ENCODE results near the gene CRYBG2.
"Not testable (repeated sequence)": the region's sequence is repeated elsewhere in the genome, so short reads cannot be mapped to it uniquely, and the experiment has no call there.

Gene CRYBG2

DNA sequence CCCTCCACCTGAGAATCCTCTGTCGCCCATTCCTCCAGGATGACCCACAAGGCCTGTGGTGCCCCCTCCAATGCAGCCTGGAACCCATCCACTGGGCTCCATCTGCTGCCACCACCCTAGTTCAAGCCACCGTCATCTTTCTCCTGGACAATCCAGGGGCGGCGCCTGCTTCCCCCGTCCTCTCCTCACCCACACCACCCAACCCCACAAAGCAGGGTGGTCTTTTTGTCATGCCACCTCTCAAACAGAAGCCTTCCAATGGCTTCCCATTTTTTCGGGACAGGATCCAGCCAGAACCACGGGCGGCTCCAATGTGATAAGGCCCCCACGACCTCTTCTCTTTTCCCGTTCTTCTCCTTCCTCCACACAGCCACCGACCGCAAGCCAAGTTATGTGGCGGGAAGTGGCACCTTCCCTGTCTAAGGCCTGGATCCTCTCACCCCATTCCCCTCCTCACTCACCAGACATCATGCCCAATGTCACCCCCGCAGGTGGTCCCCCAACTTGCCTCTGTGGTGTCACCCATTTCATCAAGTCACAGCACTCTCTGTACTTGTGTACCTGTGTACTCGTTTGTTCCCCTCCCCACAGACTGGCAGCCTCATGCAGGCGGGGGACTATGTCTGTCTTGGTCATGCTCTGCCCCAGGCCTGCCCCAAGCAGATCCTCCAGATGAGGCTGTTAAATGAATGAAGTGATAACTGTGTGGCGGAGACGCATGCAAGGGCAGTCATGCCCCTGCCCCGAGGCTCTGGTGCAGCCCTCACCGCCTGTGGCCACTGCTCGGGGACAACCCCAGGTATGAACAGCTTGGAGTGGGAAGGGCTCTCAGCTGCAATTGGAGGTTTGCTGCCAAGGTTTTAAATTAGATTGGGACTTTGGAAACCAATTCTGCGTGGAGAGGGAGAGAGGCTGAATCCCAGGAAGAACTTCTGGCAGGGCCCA is 58.5 kb downstream of the CRYBG2 start:
- DNase-seq (ENCODE audit: low read depth) = no peak
- TF ChIP-seq, protein P1, sequence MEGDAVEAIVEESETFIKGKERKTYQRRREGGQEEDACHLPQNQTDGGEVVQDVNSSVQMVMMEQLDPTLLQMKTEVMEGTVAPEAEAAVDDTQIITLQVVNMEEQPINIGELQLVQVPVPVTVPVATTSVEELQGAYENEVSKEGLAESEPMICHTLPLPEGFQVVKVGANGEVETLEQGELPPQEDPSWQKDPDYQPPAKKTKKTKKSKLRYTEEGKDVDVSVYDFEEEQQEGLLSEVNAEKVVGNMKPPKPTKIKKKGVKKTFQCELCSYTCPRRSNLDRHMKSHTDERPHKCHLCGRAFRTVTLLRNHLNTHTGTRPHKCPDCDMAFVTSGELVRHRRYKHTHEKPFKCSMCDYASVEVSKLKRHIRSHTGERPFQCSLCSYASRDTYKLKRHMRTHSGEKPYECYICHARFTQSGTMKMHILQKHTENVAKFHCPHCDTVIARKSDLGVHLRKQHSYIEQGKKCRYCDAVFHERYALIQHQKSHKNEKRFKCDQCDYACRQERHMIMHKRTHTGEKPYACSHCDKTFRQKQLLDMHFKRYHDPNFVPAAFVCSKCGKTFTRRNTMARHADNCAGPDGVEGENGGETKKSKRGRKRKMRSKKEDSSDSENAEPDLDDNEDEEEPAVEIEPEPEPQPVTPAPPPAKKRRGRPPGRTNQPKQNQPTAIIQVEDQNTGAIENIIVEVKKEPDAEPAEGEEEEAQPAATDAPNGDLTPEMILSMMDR (IDR thresholded peaks at IDR 0.05; ENCODE audit: control insufficient read depth, insufficient read depth, low read depth, low read length, missing control alignments) = no peak
- H3K4me3 ChIP-seq (ENCODE audit: control insufficient read depth, low read depth, low read length) = no peak overlapping the region

DNA sequence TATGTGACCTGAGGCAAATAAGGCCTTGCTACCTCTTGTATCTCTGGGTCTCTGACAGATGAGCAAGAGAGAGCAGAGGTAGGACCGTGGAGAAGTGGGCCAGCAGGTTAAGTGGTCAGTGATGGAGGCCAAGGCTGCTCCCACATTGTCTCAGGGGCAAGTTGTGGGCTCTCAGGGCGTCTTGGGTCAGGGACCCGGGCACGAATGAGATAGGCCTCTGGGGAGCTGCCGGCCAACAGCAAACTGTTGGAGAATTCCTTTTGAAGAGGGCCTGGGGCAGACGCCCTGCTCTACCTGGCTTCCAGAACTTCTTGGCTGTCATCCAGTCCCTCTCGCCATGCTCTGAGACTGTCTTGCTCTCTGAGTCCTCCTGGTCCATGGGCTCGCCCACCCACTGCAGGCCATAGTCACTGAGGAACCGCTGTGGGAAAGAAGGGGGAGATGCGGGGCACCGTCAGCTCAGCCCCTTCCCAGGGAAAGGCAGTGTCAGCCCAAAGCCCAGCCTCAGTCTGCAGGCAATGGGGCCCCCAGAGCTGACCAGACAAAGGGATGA is 59.9 kb downstream of the CRYBG2 start:
- TF ChIP-seq, protein P1 (IDR thresholded peaks at IDR 0.05; ENCODE audit: control insufficient read depth, insufficient read depth, low read depth, low read length, missing control alignments) = no peak
- no peak overlapping the region for H3K4me3 ChIP-seq (ENCODE audit: control insufficient read depth, low read depth, low read length)
- DNase-seq (ENCODE audit: low read depth) = no peak

DNA sequence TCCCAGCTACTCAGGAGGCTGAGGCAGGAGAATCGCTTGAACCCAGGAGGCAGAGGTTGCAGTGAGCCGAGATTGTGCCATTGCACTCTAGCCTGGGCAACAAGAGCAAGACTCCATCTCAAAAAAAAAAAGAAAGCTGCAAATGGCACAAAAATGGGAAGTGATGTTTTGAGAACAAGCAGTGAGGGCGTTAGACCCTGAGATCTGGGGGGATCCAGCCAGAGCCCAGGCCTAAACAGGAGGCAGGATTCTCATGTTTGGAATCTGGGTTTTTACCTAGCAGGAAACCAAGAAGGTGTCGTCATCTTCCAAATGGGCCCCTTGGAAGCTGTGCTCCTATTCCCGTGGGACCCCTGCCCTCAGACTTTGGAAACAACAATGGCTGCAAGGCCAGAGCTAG is 61.2 kb downstream of the CRYBG2 start:
- not testable (repeated sequence) for H3K4me3 ChIP-seq (ENCODE audit: control insufficient read depth, low read depth, low read length); DNase-seq (ENCODE audit: low read depth)

DNA sequence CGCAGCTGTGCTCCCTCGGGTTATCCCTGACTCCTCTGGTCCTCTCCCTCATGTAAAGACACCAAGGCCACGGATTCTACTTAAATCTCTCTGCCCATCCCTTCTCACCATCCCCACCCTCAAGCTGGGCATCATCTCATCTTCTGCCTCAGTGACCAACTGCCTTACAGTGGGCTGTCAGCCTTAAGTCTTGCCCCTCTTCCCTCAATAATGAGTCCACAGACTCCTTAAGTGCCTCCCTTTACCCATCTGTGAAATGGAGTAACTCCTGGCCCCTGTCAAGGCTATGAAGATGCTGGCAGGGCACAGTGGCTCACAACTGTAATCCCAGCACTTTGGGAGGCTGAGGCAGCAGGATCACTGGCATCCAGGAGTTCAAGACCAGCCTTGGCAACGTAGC is 62.0 kb downstream of the CRYBG2 start:
- no peak for DNase-seq (ENCODE audit: low read depth)
- TF ChIP-seq, protein P1 (IDR thresholded peaks at IDR 0.05; ENCODE audit: control insufficient read depth, insufficient read depth, low read depth, low read length, missing control alignments) = no peak
- no peak overlapping the region for H3K4me3 ChIP-seq (ENCODE audit: control insufficient read depth, low read depth, low read length)

DNA sequence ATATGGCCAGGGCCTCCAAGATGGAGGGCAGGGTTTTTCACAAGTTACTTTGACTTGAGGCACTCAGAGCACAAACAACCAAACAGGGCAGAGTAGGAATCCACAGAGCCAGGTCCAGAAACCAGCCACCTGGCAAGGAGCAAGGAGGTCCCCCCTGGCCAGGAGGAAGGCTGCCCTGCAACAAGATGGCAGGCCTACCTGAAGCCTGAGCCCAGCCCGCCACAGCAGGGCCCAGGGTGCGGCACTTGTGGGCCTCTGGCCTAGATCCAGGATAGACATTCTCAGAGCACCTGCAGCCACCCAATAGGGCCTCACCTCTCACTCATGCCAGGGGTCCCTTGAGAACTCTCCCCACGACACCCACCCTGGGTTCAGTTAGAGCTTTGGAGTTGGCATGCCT is 62.5 kb downstream of the CRYBG2 start:
- TF ChIP-seq, protein P1 (IDR thresholded peaks at IDR 0.05; ENCODE audit: control insufficient read depth, insufficient read depth, low read depth, low read length, missing control alignments) = no peak
- no peak overlapping the region for H3K4me3 ChIP-seq (ENCODE audit: control insufficient read depth, low read depth, low read length)
- no peak for DNase-seq (ENCODE audit: low read depth)

DNA sequence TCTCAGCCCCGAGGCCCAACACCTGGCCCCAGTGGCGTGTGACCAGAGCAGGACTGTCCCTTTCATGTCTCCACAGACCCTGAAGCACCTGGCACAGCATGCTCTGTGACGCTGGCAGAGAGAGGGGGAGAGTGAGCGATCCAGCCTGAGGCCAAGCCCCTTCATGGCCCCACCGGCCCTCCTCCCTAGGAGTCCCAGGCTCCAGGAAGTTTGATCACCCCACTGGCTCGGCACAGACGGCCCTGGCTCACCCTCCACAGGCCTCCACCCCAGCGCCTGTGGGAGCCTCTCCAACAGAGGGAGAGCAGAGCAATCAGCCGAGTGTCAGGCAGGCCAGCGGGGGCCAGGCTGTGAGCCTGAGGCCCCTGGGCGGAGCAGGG is 63.1 kb downstream of the CRYBG2 start:
- H3K4me3 ChIP-seq (ENCODE audit: control insufficient read depth, low read depth, low read length) = no peak overlapping the region
- DNase-seq (ENCODE audit: low read depth) = no peak
- TF ChIP-seq, protein P1 (IDR thresholded peaks at IDR 0.05; ENCODE audit: control insufficient read depth, insufficient read depth, low read depth, low read length, missing control alignments) = no peak

DNA sequence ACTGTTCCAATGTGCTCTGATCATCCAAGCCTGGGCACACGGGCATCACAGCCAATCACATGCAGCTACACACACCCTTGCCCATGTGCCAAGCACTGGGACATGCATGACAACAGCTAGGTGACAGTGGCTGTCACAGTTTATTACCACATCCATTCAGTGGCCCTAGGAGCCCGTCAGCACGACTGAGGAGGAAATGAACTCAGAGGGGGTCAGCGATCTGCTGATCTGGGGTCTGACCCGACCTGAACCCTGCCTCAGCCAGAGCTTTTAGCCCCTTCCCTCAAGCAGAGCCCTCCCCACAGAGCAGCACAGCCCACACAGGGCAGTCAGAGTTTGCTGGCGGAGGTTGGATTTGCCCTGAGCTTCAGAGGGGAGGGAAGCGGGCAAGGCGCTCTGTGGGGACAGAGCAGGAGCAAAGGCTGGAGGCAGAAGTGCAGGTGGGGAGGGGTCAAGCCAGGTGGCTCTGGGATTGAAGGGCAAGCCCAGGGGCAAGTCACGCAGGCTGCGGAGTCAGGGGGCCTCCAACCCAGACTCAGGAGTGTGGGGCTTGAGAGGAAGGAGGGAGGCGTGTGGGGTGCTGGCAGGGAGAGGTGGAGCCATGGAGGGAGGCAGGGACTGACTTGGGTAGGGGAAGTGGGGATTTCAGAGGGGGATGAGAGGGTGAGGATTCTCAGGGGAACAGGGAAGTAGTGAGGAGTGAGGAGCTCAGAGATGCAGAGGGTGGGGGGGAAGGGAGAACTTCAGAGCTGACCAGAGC is 63.6 kb downstream of the CRYBG2 start:
- no peak for DNase-seq (ENCODE audit: low read depth)
- H3K4me3 ChIP-seq (ENCODE audit: control insufficient read depth, low read depth, low read length) = no peak overlapping the region
- TF ChIP-seq, protein P1 (IDR thresholded peaks at IDR 0.05; ENCODE audit: control insufficient read depth, insufficient read depth, low read depth, low read length, missing control alignments) = no peak

All from AG09309 (cell line).